Astrocyte of the hippocampus (primary cell): ENCODE results near the gene DENND10.
"Not testable (repeated sequence)": the region's sequence is repeated elsewhere in the genome, so short reads cannot be mapped to it uniquely, and the experiment has no call there.

ENCODE experiments used
- DNase-seq: peaks from one replicate; pipeline ENCODE4 v3.0.0; 2011; ENCODE audit warnings: low read depth, low spot score

Gene DENND10

GRCh38 chr10:119166564-119166963 is 62.7 kb downstream of the DENND10 start:
- no peak for DNase-seq

DNA sequence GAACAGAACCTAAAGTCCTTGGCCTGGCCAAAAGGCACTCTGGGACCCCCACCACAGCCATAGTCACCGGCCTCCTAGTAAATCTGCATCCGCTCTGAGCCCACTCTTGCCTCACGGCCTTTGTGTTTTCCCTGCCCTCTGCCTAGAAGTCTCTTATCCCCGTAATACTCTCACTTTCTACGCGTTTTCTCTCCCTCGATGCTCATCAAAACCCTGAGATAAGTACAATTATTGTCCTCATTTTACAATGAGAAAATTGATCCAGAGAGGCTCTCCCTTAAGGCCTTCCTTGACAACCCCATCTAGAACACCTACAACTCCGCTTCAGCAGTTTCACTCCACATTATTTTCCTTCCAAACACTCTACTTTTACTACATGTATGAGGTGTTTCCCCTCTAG is 63.1 kb downstream of the DENND10 start:
- DNase-seq, result no peak

DNA sequence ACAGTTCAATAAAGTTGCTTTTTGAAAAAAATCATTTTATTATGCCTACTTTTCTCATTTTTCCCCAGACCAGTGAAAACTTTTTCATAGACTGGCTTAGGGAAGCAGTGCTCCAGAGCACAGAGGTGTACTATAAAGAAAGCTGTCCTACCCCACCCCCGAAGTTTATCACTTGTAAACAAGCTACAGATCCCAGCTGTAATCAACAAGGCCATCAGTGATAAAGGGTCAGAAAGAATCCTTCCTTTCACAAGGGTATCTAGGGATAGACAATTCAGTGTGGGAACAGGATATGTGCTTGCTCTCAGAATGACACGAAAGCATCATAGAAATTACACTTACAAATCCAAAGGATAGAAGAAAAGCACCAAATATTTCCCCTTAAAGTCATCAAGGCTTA is 70.2 kb downstream of the DENND10 start:
- no peak for DNase-seq

- DNase-seq, result no peak
Observed at GRCh38 chr10:119176166-119176565, 72.3 kb downstream of the DENND10 start.

DNA sequence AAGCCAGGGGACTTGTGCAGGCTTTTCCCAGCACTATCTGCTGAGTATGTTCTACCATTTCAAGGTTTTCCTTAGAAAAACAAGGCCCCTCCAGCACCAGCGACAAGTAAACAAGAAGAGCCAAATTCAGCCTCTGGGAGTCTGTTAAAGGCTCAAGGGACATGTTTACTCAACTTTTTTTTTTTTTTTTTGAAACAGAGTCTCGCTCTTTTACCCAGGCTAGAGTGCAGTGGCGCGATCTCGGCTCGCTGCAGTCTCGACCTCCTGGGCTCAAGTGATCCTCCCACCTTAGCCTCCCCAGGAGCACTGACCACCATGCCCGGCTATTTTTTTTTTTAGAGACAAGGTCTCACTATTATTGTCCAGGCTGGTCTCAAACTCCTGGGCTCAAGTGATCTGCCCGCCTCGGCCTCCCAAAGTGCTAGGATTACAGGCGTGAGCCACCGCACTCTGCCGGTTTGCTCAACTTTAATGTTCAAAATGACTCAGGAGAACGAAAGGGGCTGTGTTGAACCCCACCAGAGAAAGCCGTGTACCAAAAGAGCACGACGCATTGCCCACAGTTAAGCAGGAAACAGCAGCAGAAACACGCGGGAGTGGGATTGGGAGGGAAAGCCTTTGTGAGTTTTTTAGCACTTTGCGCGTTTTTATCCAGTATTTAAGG is 73.9 kb downstream of the DENND10 start:
- no peak for DNase-seq

GRCh38 chr10:119178372-119179119 is 74.6 kb downstream of the DENND10 start, which contains the start of gene PRDX3:
Gene PRDX3 (minus strand): TSS chr10:119178812. CDS start chr10:119178790, 22 bp downstream.
- DNase-seq, result peak; percentile 97

- not testable (repeated sequence) for DNase-seq
Observed at GRCh38 chr10:119180850-119181400, 77.0 kb downstream of the DENND10 start.

- DNase-seq, result no peak
Observed at GRCh38 chr10:119183664-119184412, 79.9 kb downstream of the DENND10 start.
